ENCODE data around the gene CCNQ.

CCNQ gene

GRCh38 chrX:153572601-153573000, 26.3 kb downstream of the CCNQ start:
- no peaks in the 10 kb centered on the region; the same call in 1 of the 2 replicates for H3K4me1 ChIP-seq (ENCODE audit: insufficient read depth, low read length)
- H3K9ac ChIP-seq (ENCODE audit: low read depth, low read length) = no peak overlapping the region
- H3K36me3 ChIP-seq (ENCODE audit: insufficient read depth, low read length) = no peaks in the 10 kb centered on the region
- no peaks in the 10 kb centered on the region for H3K27me3 ChIP-seq (ENCODE audit: insufficient read depth, low read length, poor library complexity)
- DNase-seq (no peak), ATAC-seq (ENCODE audit: insufficient read depth, low read depth) (no peak)
- H3K9me3 ChIP-seq (ENCODE audit: insufficient read depth, low read length, severe bottlenecking) = no peaks in the 10 kb centered on the region
- no peak overlapping the region for H3K4me2 ChIP-seq (ENCODE audit: insufficient read depth, low read length)
- no peaks in the 10 kb centered on the region for H3K79me2 ChIP-seq (ENCODE audit: insufficient read depth, low read length)
- TF ChIP-seq EZH2 (IDR thresholded peaks at IDR 0.05; ENCODE audit: borderline replicate concordance, low read depth, low read length, severe bottlenecking) (no peak), CTCF (IDR thresholded peaks at IDR 0.05; ENCODE audit: borderline replicate concordance, extremely low read depth, low read length, poor library complexity, severe bottlenecking) (no peak)
- no peak overlapping the region for H3K4me3 ChIP-seq (ENCODE audit: low read depth in 1 of 2, low read length in 2 of 2)
- H4K20me1 ChIP-seq (ENCODE audit: insufficient read depth, low read length) = no peaks in the 10 kb centered on the region
- no peak overlapping the region for H2AFZ ChIP-seq (ENCODE audit: low read depth, low read length)
- no peak overlapping the region for H3K27ac ChIP-seq (ENCODE audit: low read length)

- no peaks in the 10 kb centered on the region; the same call in 1 of the 2 replicates for H3K4me1 ChIP-seq (ENCODE audit: insufficient read depth, low read length)
- H3K9ac ChIP-seq (ENCODE audit: low read depth, low read length) = no peak overlapping the region
- H3K36me3 ChIP-seq (ENCODE audit: insufficient read depth, low read length) = no peaks in the 10 kb centered on the region
- H3K4me2 ChIP-seq (ENCODE audit: insufficient read depth, low read length) = no peak overlapping the region
- H2AFZ ChIP-seq (ENCODE audit: low read depth, low read length) = no peak overlapping the region
- H3K4me3 ChIP-seq (ENCODE audit: low read depth in 1 of 2, low read length in 2 of 2) = no peak overlapping the region
- no peaks in the 10 kb centered on the region for H3K27me3 ChIP-seq (ENCODE audit: insufficient read depth, low read length, poor library complexity)
- TF ChIP-seq CTCF (IDR thresholded peaks at IDR 0.05; ENCODE audit: borderline replicate concordance, extremely low read depth, low read length, poor library complexity, severe bottlenecking) (no peak), EZH2 (IDR thresholded peaks at IDR 0.05; ENCODE audit: borderline replicate concordance, low read depth, low read length, severe bottlenecking) (no peak)
- H4K20me1 ChIP-seq (ENCODE audit: insufficient read depth, low read length) = no peaks in the 10 kb centered on the region
- DNase-seq (no peak), ATAC-seq (ENCODE audit: insufficient read depth, low read depth) (no peak)
- no peaks in the 10 kb centered on the region for H3K79me2 ChIP-seq (ENCODE audit: insufficient read depth, low read length)
- H3K9me3 ChIP-seq (ENCODE audit: insufficient read depth, low read length, severe bottlenecking) = no peaks in the 10 kb centered on the region
- H3K27ac ChIP-seq (ENCODE audit: low read length) = no peak overlapping the region
Measured at GRCh38 chrX:153571534-153571908, 27.4 kb downstream of the CCNQ start.

GRCh38 chrX:153569475-153569874, 29.5 kb downstream of the CCNQ start:
- no peak overlapping the region for H2AFZ ChIP-seq (ENCODE audit: low read depth, low read length)
- H3K4me1 ChIP-seq (ENCODE audit: insufficient read depth, low read length) = no peaks in the 10 kb centered on the region; the same call in 1 of the 2 replicates
- no peak overlapping the region for H3K4me3 ChIP-seq (ENCODE audit: low read depth in 1 of 2, low read length in 2 of 2)
- no peak overlapping the region for H3K9ac ChIP-seq (ENCODE audit: low read depth, low read length)
- H4K20me1 ChIP-seq (ENCODE audit: insufficient read depth, low read length) = no peaks in the 10 kb centered on the region
- no peak overlapping the region for H3K27ac ChIP-seq (ENCODE audit: low read length)
- H3K9me3 ChIP-seq (ENCODE audit: insufficient read depth, low read length, severe bottlenecking) = no peaks in the 10 kb centered on the region
- DNase-seq (no peak), ATAC-seq (ENCODE audit: insufficient read depth, low read depth) (no peak)
- H3K36me3 ChIP-seq (ENCODE audit: insufficient read depth, low read length) = no peaks in the 10 kb centered on the region
- no peaks in the 10 kb centered on the region for H3K79me2 ChIP-seq (ENCODE audit: insufficient read depth, low read length)
- no peak overlapping the region for H3K4me2 ChIP-seq (ENCODE audit: insufficient read depth, low read length)
- no peaks in the 10 kb centered on the region for H3K27me3 ChIP-seq (ENCODE audit: insufficient read depth, low read length, poor library complexity)
- no peak for TF ChIP-seq CTCF (IDR thresholded peaks at IDR 0.05; ENCODE audit: borderline replicate concordance, extremely low read depth, low read length, poor library complexity, severe bottlenecking)
- no peak for TF ChIP-seq EZH2 (IDR thresholded peaks at IDR 0.05; ENCODE audit: borderline replicate concordance, low read depth, low read length, severe bottlenecking)
